MM.1S (cell line): ENCODE results near the gene CCDC27.

ENCODE experiments used
- CTCF ChIP-seq: fragments of 300-600 bp; sonication (generic); IDR thresholded peaks from 2 replicates; pipeline ENCODE4 v1.5.1; 2016; ENCODE audit warnings: antibody characterized with exemption, low read length, mixed read lengths
- EZH2 ChIP-seq: fragments of 300-600 bp; sonication (generic); optimal IDR thresholded peaks from 2 replicates; pipeline ENCODE3; 2017; ENCODE audit warnings: low read depth, mild to moderate bottlenecking, antibody characterized with exemption, low read length, mixed read lengths
- EZH2phosphoT487 ChIP-seq: fragments of 300-600 bp; sonication (generic); IDR thresholded peaks from 2 replicates; pipeline ENCODE4 v1.6.1; 2018; ENCODE audit warnings: antibody characterized with exemption, low read length

GRCh38 chr1:3716351-3716750 is 35.9 kb upstream of the CCDC27 start:
- TF ChIP-seq CTCF (no peak), EZH2phosphoT487 (no peak), EZH2 (no peak)
